Muscle layer of colon (tissue), 2 donors: Measurements from ENCODE around the gene DNM1.

Experiments
- H3K27ac ChIP-seq: one replicate; pipeline ENCODE4 v1.7.0; 2013; ENCODE audit warnings: low read depth, mild to moderate bottlenecking, low read length, moderate library complexity
- H3K27me3 ChIP-seq, 2 donors: one replicate each; pipeline ENCODE4 v1.7.0; 2013; ENCODE audit warnings: low read length in 2 of 2, mild to moderate bottlenecking in 2 of 2; ENCODE audit not compliant: insufficient read depth in 2 of 2, control insufficient read depth in 1 of 2
- H3K36me3 ChIP-seq: one replicate; pipeline ENCODE4 v1.7.0; 2013; ENCODE audit warnings: mild to moderate bottlenecking, low read length; ENCODE audit not compliant: insufficient read depth
- H3K4me1 ChIP-seq: one replicate; pipeline ENCODE4 v1.7.0; 2013; ENCODE audit warnings: mild to moderate bottlenecking, low read length; ENCODE audit not compliant: insufficient read depth
- H3K4me3 ChIP-seq, 2 donors: one replicate each; pipeline ENCODE4 v1.7.0; 2013; ENCODE audit warnings: low read length in 2 of 2, low read depth in 1 of 2, mild to moderate bottlenecking in 1 of 2, moderate library complexity in 1 of 2
- H3K9ac ChIP-seq: one replicate; pipeline ENCODE4 v1.7.0; 2013; ENCODE audit warnings: low read length
- H3K9me3 ChIP-seq: one replicate; pipeline ENCODE4 v1.7.0; 2013; ENCODE audit warnings: mild to moderate bottlenecking, low read length
- donor health status: abdominal sarcoma.
- donor health status: Adenocarcinoma of cecum.

The DNM1 gene

GRCh38 chr9:128294142-128294541, 91.0 kb downstream of the DNM1 start:
- Histone ChIP-seq H3K27ac (no peak overlapping the region), H3K4me3 (no peak overlapping the region), H3K27me3 (no peaks in the 10 kb centered on the region), H3K36me3 (peaks cover under 1% of the 10 kb centered on the region), H3K9me3 (no peaks in the 10 kb centered on the region), H3K9ac (no peak overlapping the region), H3K4me1 (peaks cover 6% of the 10 kb centered on the region)

GRCh38 chr9:128296340-128297220, 93.4 kb downstream of the DNM1 start:
- Histone ChIP-seq H3K9me3 (no peaks in the 10 kb centered on the region), H3K4me3 (no peak overlapping the region), H3K4me1 (peaks cover 6% of the 10 kb centered on the region), H3K9ac (no peak overlapping the region), H3K27ac (no peak overlapping the region), H3K36me3 (no peaks in the 10 kb centered on the region), H3K27me3 (no peaks in the 10 kb centered on the region)

GRCh38 chr9:128297221-128297773, 94.1 kb downstream of the DNM1 start:
- H3K9ac ChIP-seq = no peak overlapping the region
- H3K27me3 ChIP-seq = no peaks in the 10 kb centered on the region
- no peak overlapping the region for H3K4me3 ChIP-seq
- H3K36me3 ChIP-seq = no peaks in the 10 kb centered on the region
- H3K27ac ChIP-seq = no peak overlapping the region
- H3K9me3 ChIP-seq = no peaks in the 10 kb centered on the region
- H3K4me1 ChIP-seq = peaks cover 6% of the 10 kb centered on the region

- no peak overlapping the region for H3K27ac ChIP-seq
- no peaks in the 10 kb centered on the region for H3K27me3 ChIP-seq
- peaks cover 6% of the 10 kb centered on the region for H3K4me1 ChIP-seq
- H3K36me3 ChIP-seq = no peaks in the 10 kb centered on the region
- no peak overlapping the region for H3K9ac ChIP-seq
- no peaks in the 10 kb centered on the region for H3K9me3 ChIP-seq
- H3K4me3 ChIP-seq = no peak overlapping the region
Observed at GRCh38 chr9:128298535-128299482, 95.6 kb downstream of the DNM1 start.

GRCh38 chr9:128304136-128304970, 101.2 kb downstream of the DNM1 start:
- Histone ChIP-seq H3K36me3 (peaks cover 2% of the 10 kb centered on the region), H3K27me3 (no peaks in the 10 kb centered on the region), H3K4me1 (no peaks in the 10 kb centered on the region), H3K27ac (no peak overlapping the region), H3K9ac (no peak overlapping the region), H3K9me3 (no peaks in the 10 kb centered on the region), H3K4me3 (no peak overlapping the region)
